ENCODE measurements around the gene WNT2B.

DNA sequence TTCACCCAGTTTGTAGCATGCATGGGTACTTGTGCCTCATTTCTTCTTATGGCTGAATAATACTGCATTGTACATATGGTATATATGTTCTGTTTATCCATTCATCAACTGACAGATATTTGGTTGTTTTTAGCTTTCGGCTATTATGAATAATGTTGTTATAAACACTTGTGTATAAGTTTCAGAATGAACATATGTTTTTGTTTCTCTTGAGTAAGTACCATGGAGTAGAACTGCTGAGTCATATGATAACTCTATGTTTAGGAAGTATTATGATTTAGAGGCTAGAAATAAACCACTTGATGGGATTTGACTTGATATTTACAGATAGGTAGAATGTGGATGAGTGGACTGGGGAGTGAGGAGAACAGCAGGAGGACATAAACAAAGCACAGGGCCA is 48.6 kb downstream of the WNT2B start:
- TF ChIP-seq, protein P1, sequence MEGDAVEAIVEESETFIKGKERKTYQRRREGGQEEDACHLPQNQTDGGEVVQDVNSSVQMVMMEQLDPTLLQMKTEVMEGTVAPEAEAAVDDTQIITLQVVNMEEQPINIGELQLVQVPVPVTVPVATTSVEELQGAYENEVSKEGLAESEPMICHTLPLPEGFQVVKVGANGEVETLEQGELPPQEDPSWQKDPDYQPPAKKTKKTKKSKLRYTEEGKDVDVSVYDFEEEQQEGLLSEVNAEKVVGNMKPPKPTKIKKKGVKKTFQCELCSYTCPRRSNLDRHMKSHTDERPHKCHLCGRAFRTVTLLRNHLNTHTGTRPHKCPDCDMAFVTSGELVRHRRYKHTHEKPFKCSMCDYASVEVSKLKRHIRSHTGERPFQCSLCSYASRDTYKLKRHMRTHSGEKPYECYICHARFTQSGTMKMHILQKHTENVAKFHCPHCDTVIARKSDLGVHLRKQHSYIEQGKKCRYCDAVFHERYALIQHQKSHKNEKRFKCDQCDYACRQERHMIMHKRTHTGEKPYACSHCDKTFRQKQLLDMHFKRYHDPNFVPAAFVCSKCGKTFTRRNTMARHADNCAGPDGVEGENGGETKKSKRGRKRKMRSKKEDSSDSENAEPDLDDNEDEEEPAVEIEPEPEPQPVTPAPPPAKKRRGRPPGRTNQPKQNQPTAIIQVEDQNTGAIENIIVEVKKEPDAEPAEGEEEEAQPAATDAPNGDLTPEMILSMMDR (IDR thresholded peaks at IDR 0.05): no peak
- TF ChIP-seq, protein P2, sequence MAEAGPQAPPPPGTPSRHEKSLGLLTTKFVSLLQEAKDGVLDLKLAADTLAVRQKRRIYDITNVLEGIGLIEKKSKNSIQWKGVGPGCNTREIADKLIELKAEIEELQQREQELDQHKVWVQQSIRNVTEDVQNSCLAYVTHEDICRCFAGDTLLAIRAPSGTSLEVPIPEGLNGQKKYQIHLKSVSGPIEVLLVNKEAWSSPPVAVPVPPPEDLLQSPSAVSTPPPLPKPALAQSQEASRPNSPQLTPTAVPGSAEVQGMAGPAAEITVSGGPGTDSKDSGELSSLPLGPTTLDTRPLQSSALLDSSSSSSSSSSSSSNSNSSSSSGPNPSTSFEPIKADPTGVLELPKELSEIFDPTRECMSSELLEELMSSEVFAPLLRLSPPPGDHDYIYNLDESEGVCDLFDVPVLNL (CRISPR knock-in tag; IDR thresholded peaks at IDR 0.05; ENCODE audit: borderline replicate concordance, low read depth): no peak

Measured in WTC11 (cell line).